HL-60 (cell line): ENCODE results near the gene CNIH2.

Experiments
- GABPA ChIP-seq: IDR thresholded peaks from 2 replicates; pipeline ENCODE4 v1.6.1; 2012; ENCODE audit warnings: low read depth
- POLR2AphosphoS5 ChIP-seq: IDR thresholded peaks from 2 replicates; pipeline ENCODE4 v1.6.1; 2012; ENCODE audit warnings: low read depth
- SPI1 ChIP-seq: IDR thresholded peaks from 2 replicates; pipeline ENCODE4 v1.6.1; 2012; ENCODE audit warnings: low read depth, mild to moderate bottlenecking, borderline replicate concordance
- TF ChIP-seq, protein P1 (sequence below): IDR thresholded peaks from one replicate; pipeline ENCODE4 v1.5.1; 2011; ENCODE audit warnings: low read length, control low read depth, inconsistent platforms; ENCODE audit not compliant: insufficient read depth
- TF ChIP-seq, protein P2 (sequence below): IDR thresholded peaks from 2 replicates; pipeline ENCODE4 v1.6.1; 2012; ENCODE audit warnings: low read depth; ENCODE audit not compliant: insufficient replicate concordance

DNA sequence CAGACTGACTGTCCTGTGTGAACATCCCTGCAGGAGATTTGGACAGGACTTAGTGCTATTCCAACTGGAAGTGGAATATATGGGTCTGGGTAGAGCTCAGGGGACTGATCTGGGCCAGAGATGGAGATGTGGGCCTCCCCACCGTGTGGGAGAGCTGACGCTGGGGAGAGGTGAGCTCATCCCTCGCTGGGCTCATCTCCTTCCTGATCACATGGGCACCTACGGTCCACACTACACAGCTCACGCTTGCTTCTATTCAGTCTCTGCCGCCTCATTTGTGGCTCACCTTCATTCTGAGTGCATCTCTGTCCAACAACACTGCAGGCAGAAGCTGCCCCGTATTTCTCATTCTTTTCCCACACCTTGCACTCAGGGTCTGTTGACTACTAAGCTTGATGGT is 26.2 kb upstream of the CNIH2 start:
- TF ChIP-seq, protein P1, sequence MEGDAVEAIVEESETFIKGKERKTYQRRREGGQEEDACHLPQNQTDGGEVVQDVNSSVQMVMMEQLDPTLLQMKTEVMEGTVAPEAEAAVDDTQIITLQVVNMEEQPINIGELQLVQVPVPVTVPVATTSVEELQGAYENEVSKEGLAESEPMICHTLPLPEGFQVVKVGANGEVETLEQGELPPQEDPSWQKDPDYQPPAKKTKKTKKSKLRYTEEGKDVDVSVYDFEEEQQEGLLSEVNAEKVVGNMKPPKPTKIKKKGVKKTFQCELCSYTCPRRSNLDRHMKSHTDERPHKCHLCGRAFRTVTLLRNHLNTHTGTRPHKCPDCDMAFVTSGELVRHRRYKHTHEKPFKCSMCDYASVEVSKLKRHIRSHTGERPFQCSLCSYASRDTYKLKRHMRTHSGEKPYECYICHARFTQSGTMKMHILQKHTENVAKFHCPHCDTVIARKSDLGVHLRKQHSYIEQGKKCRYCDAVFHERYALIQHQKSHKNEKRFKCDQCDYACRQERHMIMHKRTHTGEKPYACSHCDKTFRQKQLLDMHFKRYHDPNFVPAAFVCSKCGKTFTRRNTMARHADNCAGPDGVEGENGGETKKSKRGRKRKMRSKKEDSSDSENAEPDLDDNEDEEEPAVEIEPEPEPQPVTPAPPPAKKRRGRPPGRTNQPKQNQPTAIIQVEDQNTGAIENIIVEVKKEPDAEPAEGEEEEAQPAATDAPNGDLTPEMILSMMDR = no peak
- TF ChIP-seq GABPA = no peak
- TF ChIP-seq, protein P2, sequence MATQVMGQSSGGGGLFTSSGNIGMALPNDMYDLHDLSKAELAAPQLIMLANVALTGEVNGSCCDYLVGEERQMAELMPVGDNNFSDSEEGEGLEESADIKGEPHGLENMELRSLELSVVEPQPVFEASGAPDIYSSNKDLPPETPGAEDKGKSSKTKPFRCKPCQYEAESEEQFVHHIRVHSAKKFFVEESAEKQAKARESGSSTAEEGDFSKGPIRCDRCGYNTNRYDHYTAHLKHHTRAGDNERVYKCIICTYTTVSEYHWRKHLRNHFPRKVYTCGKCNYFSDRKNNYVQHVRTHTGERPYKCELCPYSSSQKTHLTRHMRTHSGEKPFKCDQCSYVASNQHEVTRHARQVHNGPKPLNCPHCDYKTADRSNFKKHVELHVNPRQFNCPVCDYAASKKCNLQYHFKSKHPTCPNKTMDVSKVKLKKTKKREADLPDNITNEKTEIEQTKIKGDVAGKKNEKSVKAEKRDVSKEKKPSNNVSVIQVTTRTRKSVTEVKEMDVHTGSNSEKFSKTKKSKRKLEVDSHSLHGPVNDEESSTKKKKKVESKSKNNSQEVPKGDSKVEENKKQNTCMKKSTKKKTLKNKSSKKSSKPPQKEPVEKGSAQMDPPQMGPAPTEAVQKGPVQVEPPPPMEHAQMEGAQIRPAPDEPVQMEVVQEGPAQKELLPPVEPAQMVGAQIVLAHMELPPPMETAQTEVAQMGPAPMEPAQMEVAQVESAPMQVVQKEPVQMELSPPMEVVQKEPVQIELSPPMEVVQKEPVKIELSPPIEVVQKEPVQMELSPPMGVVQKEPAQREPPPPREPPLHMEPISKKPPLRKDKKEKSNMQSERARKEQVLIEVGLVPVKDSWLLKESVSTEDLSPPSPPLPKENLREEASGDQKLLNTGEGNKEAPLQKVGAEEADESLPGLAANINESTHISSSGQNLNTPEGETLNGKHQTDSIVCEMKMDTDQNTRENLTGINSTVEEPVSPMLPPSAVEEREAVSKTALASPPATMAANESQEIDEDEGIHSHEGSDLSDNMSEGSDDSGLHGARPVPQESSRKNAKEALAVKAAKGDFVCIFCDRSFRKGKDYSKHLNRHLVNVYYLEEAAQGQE = no peak
- no peak for TF ChIP-seq POLR2AphosphoS5
- TF ChIP-seq SPI1 = no peak
